ENCODE data around the gene STMP1.

DNA sequence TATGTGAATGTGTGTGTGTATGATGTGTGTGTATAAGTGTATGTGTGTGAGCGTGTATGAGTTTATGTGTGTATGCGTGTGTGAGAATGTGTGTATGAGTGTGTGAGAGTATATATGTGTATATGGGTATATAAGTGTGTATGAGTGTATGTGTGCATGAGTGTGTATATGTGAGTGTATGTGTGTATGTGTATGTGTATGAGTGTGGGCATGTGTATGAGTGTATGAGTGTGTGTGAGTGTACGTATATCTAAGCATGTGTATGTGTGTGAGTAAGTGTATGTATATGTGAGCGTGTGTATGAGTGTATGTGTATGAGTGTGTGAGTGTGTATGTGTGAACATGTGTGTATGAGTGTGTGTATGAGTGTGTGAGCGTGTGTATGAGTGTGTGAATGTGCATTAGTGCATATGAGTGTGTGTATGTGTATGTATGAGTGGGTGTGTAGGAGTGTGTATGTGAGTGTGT lies 52.8 kb downstream of the STMP1 start:
- TF ChIP-seq EZH2 (IDR thresholded peaks at IDR 0.05): no peak
- TF ChIP-seq POLR2AphosphoS5 (IDR thresholded peaks at IDR 0.05; ENCODE audit: borderline replicate concordance, low read depth, low read length): no peak
